GM18520 (cell line): Measurements from ENCODE around the gene CEP120.
A peak's percentile ranks its signal among the peaks of the same experiment; 100 is the strongest.
"Not testable (repeated sequence)": the region's sequence is repeated elsewhere in the genome, so short reads cannot be mapped to it uniquely, and the experiment has no call there.

Experiments used
- ATAC-seq: cut with Tn5 transposase; IDR thresholded peaks from one replicate; pipeline ENCODE4 v1.9.1; 2021; ENCODE audit not compliant: unreplicated experiment

CEP120 gene

GRCh38 chr5:123423278-123424149 lies at the start of gene CEP120:
Gene CEP120, minus strand, starts transcription at chr5:123423403. Its CDS starts 405 bp downstream, at chr5:123422998.
- peak; percentile 98 for ATAC-seq

GRCh38 chr5:123472150-123472924 lies 49.1 kb upstream of the CEP120 start:
- no peak for ATAC-seq

- ATAC-seq: no peak
Measured at GRCh38 chr5:123471385-123471784, 48.2 kb upstream of the CEP120 start.

- not testable (repeated sequence) for ATAC-seq
Measured at GRCh38 chr5:123466839-123467238, 43.6 kb upstream of the CEP120 start.

GRCh38 chr5:123460296-123460729 lies 37.1 kb upstream of the CEP120 start:
- ATAC-seq: no peak

- not testable (repeated sequence) for ATAC-seq
Measured at GRCh38 chr5:123458994-123459393, 35.8 kb upstream of the CEP120 start.

GRCh38 chr5:123456242-123456641 lies 33.0 kb upstream of the CEP120 start:
- no peak for ATAC-seq

GRCh38 chr5:123455640-123456039 lies 32.4 kb upstream of the CEP120 start:
- peak; percentile 84 for ATAC-seq

GRCh38 chr5:123455095-123455494 lies 31.9 kb upstream of the CEP120 start:
- no peak for ATAC-seq

- ATAC-seq: no peak
Measured at GRCh38 chr5:123454259-123454911, 31.2 kb upstream of the CEP120 start.

- ATAC-seq: no peak
Measured at GRCh38 chr5:123452401-123452800, 29.2 kb upstream of the CEP120 start.

GRCh38 chr5:123451047-123451446 lies 27.8 kb upstream of the CEP120 start:
- ATAC-seq: no peak

- no peak for ATAC-seq
Measured at GRCh38 chr5:123450640-123451039, 27.4 kb upstream of the CEP120 start.

- ATAC-seq: no peak
Measured at GRCh38 chr5:123450114-123450513, 26.9 kb upstream of the CEP120 start.

GRCh38 chr5:123449424-123449974 lies 26.3 kb upstream of the CEP120 start:
- no peak for ATAC-seq

- ATAC-seq: no peak
Measured at GRCh38 chr5:123448743-123449142, 25.5 kb upstream of the CEP120 start.

- peak; percentile 78 for ATAC-seq
Measured at GRCh38 chr5:123448017-123448617, 24.9 kb upstream of the CEP120 start.

GRCh38 chr5:123444016-123444415 lies 20.8 kb upstream of the CEP120 start:
- ATAC-seq: no peak

GRCh38 chr5:123441408-123441807 lies 18.2 kb upstream of the CEP120 start:
- no peak for ATAC-seq

GRCh38 chr5:123440456-123441181 lies 17.4 kb upstream of the CEP120 start:
- ATAC-seq: no peak
